ENCODE results near the gene LGALS9B.
"Not testable (repeated sequence)": the region's sequence is repeated elsewhere in the genome, so short reads cannot be mapped to it uniquely, and the experiment has no call there.

Gene LGALS9B

DNA sequence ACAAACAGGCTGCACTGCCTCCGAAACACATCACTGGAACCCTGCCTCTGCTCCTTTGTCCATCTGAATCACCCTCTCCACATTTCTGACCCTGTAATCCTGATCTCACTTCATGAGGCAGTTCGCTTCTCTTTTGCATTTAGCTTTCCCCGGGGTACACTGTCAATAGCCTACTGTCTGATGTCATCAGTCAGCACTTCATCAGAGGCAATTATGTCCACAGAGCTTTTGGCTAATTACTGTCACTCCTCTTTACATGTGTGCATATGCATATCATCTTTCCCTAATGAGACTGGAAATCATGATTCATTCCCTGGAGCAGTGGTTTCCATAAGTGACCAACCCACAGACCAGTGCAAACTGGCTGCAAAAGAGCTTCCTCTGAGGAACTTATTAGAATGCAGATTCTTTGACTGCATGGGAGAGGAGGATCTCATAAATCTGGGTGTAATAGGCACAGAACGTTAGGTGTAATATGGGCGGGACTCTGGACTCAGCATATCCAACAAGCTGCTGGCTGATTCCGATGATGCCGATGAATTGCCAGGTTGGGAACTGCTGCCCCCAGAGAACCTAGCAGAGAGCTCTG is 49.8 kb downstream of the LGALS9B start:
- not testable (repeated sequence) for DNase-seq (ENCODE audit: extremely low read depth in 1 of 2, low read depth in 1 of 2)

GRCh38 chr17:20416381-20416911 is 50.9 kb downstream of the LGALS9B start:
- not testable (repeated sequence) for DNase-seq (ENCODE audit: extremely low read depth in 1 of 2, low read depth in 1 of 2)

DNA sequence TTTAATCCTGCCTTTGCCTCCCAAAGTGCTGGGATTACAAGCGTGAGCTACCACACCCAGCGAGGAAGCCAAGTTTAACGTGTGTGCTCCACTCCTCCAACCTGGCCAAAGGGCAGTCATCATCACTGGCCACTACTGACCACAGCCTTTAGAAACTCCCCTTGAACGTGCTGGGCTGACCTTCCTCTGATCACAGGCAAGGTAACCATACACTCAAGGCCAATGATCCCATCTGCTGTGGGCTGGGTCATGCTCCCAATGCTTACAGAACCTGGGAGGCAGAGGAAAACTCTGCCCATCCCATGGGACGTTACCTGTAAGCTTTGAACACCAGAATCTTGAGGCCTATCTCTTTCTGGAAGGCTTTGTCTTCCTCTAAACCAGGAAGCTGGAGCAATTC is 51.9 kb downstream of the LGALS9B start:
- DNase-seq (ENCODE audit: extremely low read depth in 1 of 2, low read depth in 1 of 2) = not testable (repeated sequence)

- not testable (repeated sequence) for DNase-seq (ENCODE audit: extremely low read depth in 1 of 2, low read depth in 1 of 2)
Measured at GRCh38 chr17:20401306-20402022, 65.9 kb downstream of the LGALS9B start.

- DNase-seq (ENCODE audit: extremely low read depth in 1 of 2, low read depth in 1 of 2) = not testable (repeated sequence)
Measured at GRCh38 chr17:20400559-20401305, 66.6 kb downstream of the LGALS9B start.
